ENCODE measurements around the gene ROCK2.
A peak's percentile ranks its signal among the peaks of the same experiment; 100 is the strongest.

Gene ROCK2

DNA sequence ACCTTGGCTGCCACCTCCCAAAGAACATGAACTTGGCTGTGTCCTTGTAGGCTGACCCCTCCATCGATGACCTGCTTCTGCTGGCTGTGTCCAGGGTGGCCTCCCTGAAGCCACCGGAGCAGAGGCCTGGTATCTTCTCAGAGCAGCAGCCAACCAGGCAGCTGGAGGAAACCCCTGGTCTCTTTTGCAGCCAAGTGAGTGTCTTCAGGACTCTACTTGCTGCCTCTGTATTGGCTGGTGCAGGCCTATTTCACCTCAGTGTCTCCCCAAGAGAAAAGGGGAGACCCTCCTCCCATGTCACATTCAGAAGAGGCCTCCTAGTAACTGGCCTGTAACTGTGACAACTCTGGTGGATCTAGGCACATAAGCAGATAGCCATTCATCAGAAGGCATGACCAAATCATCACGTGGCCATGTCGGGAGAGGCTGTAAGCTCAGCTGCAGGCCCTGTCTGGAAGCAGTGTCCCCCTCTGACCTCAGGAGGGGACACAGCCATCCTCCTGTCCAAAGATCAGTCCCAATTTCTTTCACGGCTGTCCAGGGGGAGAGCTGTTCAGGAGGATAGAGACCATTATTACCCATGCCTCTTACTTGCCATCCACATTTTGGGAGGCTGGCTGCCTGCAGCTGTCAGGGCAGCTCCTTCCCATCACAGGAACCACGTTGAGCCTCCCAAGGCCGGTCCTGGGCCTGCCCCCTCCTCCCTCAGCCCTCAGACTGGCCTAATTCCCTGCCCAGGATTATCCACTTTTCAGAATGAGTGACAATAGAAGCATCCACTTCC is 20.9 kb upstream of the ROCK2 start:
- no peaks in the 10 kb centered on the region for H3K9me3 ChIP-seq (ENCODE audit: control insufficient read depth, insufficient read depth, low read depth, low read length)
- H3K36me3 ChIP-seq (ENCODE audit: control insufficient read depth in 2 of 2, insufficient read depth in 1 of 2, low read length in 2 of 2) = no peaks in the 10 kb centered on the region
- no peaks in the 10 kb centered on the region for H3K4me1 ChIP-seq (ENCODE audit: control insufficient read depth, insufficient read depth, low read length)
- ChIA-PET CTCF (interaction anchor here (0.6 kb wide), 1 partner anchor 316 kb away, joined by 4 read pairs; no protein-coding TSS in a partner anchor), POLR2A (interaction anchor here (1.0 kb wide), 1 partner anchor 9 kb away, joined by 3 read pairs; no protein-coding TSS in a partner anchor)
- H3K27ac ChIP-seq (ENCODE audit: extremely low read depth, low read depth, low read length) = no peak overlapping the region
- TF ChIP-seq ZBTB17 (tag by site-specific recombination; IDR thresholded peaks at IDR 0.05) (peak; percentile 49; the same call in 1 of the 2 replicates), ZFP41 (tag by site-specific recombination; IDR thresholded peaks at IDR 0.05; ENCODE audit: borderline replicate concordance) (no peak)
- no peak overlapping the region for H3K4me3 ChIP-seq (ENCODE audit: low read depth, low read length)

DNA sequence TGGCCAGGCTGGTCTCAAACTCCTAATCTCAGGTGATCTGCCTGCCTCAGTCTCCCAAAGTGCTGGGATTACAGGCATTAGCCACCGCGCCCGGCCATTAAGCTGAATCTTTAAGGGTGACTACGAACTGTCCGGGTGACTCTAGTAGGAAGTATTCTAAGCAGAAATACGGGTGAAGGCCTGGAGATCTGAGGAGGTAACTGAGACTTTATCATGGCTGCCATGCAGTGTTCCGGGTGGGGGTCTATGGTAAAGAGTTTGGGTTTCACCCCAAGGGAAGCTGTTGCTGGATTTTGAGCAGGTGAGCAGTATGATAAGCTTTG is 20.1 kb upstream of the ROCK2 start:
- H3K4me3 ChIP-seq (ENCODE audit: low read depth, low read length) = no peak overlapping the region
- no peak overlapping the region for H3K27ac ChIP-seq (ENCODE audit: extremely low read depth, low read depth, low read length)
- CTCF ChIA-PET = no interaction called here
- H3K9me3 ChIP-seq (ENCODE audit: control insufficient read depth, insufficient read depth, low read depth, low read length) = no peaks in the 10 kb centered on the region
- no peaks in the 10 kb centered on the region for H3K36me3 ChIP-seq (ENCODE audit: control insufficient read depth in 2 of 2, insufficient read depth in 1 of 2, low read length in 2 of 2)
- POLR2A ChIA-PET = interaction anchor here (1.0 kb wide), 1 partner anchor 10 kb away, joined by 3 read pairs; no protein-coding TSS in a partner anchor
- no peaks in the 10 kb centered on the region for H3K4me1 ChIP-seq (ENCODE audit: control insufficient read depth, insufficient read depth, low read length)
- TF ChIP-seq ZNF184 (tag by site-specific recombination; IDR thresholded peaks at IDR 0.05) (no peak), ZNF571 (tag by site-specific recombination; IDR thresholded peaks at IDR 0.05) (no peak)

DNA sequence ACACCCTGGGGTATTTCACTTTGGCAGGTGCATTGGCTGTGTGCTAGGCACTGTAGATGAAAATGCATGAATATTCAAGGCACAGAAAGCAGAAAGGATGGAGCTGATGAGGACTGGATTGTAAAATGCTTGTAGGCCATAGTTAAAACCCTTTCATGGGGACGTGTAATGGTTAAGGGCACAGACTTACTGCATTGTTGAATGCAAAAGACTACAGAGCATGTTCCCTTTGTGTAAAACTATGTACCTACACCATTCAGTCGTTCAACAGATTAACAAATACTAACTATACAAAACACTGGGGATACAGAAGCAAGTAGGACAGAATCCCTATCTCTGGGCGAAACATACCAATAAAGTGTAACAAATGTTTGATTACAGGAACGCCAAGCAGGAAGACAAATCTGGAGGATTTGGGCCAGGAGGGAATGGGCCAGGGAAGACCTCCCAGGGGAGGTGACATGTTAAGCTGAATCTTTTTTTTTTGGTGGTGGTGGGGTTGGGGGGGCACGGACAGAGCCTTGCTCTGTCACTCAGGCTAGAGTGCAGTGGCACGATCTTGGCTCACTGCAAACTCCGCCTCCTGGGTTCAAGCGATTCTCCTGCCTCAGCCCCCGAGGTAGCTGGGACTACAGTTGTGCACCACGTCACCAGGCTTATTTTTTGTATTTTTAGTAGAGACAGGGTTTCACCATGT is 19.6 kb upstream of the ROCK2 start:
- no peak overlapping the region for H3K4me3 ChIP-seq (ENCODE audit: low read depth, low read length)
- no peak for TF ChIP-seq ZNF311 (tag by site-specific recombination; IDR thresholded peaks at IDR 0.05; ENCODE audit: borderline replicate concordance)
- TF ChIP-seq HOXC10 (CRISPR knock-in tag; IDR thresholded peaks at IDR 0.05) = no peak
- TF ChIP-seq ZFHX2 (tag by site-specific recombination; conservative IDR thresholded peaks at IDR 0.05) = no peak
- TF ChIP-seq ZNF138 (tag by site-specific recombination; IDR thresholded peaks at IDR 0.05; ENCODE audit: borderline replicate concordance) = no peak
- TF ChIP-seq ZNF239 (tag by site-specific recombination; IDR thresholded peaks at IDR 0.05) = no peak
- TF ChIP-seq, protein P1, sequence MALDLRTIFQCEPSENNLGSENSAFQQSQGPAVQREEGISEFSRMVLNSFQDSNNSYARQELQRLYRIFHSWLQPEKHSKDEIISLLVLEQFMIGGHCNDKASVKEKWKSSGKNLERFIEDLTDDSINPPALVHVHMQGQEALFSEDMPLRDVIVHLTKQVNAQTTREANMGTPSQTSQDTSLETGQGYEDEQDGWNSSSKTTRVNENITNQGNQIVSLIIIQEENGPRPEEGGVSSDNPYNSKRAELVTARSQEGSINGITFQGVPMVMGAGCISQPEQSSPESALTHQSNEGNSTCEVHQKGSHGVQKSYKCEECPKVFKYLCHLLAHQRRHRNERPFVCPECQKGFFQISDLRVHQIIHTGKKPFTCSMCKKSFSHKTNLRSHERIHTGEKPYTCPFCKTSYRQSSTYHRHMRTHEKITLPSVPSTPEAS (tag by site-specific recombination; IDR thresholded peaks at IDR 0.05) = no peak
- TF ChIP-seq, protein P2, sequence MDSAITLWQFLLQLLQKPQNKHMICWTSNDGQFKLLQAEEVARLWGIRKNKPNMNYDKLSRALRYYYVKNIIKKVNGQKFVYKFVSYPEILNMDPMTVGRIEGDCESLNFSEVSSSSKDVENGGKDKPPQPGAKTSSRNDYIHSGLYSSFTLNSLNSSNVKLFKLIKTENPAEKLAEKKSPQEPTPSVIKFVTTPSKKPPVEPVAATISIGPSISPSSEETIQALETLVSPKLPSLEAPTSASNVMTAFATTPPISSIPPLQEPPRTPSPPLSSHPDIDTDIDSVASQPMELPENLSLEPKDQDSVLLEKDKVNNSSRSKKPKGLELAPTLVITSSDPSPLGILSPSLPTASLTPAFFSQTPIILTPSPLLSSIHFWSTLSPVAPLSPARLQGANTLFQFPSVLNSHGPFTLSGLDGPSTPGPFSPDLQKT (IDR thresholded peaks at IDR 0.05; ENCODE audit: borderline replicate concordance, low read depth, low read length) = no peak
- no peak for TF ChIP-seq ZNF394 (tag by site-specific recombination; IDR thresholded peaks at IDR 0.05; ENCODE audit: borderline replicate concordance)
- no peak for TF ChIP-seq MEIS1 (CRISPR knock-in tag; IDR thresholded peaks at IDR 0.05; ENCODE audit: borderline replicate concordance)
- TF ChIP-seq, protein P3, sequence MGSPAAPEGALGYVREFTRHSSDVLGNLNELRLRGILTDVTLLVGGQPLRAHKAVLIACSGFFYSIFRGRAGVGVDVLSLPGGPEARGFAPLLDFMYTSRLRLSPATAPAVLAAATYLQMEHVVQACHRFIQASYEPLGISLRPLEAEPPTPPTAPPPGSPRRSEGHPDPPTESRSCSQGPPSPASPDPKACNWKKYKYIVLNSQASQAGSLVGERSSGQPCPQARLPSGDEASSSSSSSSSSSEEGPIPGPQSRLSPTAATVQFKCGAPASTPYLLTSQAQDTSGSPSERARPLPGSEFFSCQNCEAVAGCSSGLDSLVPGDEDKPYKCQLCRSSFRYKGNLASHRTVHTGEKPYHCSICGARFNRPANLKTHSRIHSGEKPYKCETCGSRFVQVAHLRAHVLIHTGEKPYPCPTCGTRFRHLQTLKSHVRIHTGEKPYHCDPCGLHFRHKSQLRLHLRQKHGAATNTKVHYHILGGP (tag by site-specific recombination; IDR thresholded peaks at IDR 0.05) = no peak
- TF ChIP-seq, protein P4, sequence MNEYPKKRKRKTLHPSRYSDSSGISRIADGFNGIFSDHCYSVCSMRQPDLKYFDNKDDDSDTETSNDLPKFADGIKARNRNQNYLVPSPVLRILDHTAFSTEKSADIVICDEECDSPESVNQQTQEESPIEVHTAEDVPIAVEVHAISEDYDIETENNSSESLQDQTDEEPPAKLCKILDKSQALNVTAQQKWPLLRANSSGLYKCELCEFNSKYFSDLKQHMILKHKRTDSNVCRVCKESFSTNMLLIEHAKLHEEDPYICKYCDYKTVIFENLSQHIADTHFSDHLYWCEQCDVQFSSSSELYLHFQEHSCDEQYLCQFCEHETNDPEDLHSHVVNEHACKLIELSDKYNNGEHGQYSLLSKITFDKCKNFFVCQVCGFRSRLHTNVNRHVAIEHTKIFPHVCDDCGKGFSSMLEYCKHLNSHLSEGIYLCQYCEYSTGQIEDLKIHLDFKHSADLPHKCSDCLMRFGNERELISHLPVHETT (tag by site-specific recombination; IDR thresholded peaks at IDR 0.05) = no peak
- TF ChIP-seq, protein P5, sequence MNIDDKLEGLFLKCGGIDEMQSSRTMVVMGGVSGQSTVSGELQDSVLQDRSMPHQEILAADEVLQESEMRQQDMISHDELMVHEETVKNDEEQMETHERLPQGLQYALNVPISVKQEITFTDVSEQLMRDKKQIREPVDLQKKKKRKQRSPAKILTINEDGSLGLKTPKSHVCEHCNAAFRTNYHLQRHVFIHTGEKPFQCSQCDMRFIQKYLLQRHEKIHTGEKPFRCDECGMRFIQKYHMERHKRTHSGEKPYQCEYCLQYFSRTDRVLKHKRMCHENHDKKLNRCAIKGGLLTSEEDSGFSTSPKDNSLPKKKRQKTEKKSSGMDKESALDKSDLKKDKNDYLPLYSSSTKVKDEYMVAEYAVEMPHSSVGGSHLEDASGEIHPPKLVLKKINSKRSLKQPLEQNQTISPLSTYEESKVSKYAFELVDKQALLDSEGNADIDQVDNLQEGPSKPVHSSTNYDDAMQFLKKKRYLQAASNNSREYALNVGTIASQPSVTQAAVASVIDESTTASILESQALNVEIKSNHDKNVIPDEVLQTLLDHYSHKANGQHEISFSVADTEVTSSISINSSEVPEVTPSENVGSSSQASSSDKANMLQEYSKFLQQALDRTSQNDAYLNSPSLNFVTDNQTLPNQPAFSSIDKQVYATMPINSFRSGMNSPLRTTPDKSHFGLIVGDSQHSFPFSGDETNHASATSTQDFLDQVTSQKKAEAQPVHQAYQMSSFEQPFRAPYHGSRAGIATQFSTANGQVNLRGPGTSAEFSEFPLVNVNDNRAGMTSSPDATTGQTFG (tag by site-specific recombination; IDR thresholded peaks at IDR 0.05; ENCODE audit: borderline replicate concordance) = no peak
- TF ChIP-seq, protein P6, sequence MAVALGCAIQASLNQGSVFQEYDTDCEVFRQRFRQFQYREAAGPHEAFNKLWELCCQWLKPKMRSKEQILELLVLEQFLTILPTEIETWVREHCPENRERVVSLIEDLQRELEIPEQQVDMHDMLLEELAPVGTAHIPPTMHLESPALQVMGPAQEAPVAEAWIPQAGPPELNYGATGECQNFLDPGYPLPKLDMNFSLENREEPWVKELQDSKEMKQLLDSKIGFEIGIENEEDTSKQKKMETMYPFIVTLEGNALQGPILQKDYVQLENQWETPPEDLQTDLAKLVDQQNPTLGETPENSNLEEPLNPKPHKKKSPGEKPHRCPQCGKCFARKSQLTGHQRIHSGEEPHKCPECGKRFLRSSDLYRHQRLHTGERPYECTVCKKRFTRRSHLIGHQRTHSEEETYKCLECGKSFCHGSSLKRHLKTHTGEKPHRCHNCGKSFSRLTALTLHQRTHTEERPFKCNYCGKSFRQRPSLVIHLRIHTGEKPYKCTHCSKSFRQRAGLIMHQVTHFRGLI (tag by site-specific recombination; IDR thresholded peaks at IDR 0.05) = no peak
- no peak for TF ChIP-seq ZNF747 (tag by site-specific recombination; IDR thresholded peaks at IDR 0.05)
- no peak for TF ChIP-seq KLF9 (tag by site-specific recombination; IDR thresholded peaks at IDR 0.05; ENCODE audit: low read depth)
- TF ChIP-seq ZNF132 (tag by site-specific recombination; IDR thresholded peaks at IDR 0.05; ENCODE audit: borderline replicate concordance) = no peak
- H3K9me3 ChIP-seq (ENCODE audit: control insufficient read depth, insufficient read depth, low read depth, low read length) = no peaks in the 10 kb centered on the region
- ChIA-PET CTCF (interaction anchor here (0.6 kb wide), 1 partner anchor 9 kb away, joined by 3 read pairs; no protein-coding TSS in a partner anchor), POLR2A (interaction anchor here (1.0 kb wide), 1 partner anchor 11 kb away, joined by 3 read pairs; no protein-coding TSS in a partner anchor)
- H3K4me1 ChIP-seq (ENCODE audit: control insufficient read depth, insufficient read depth, low read length) = no peaks in the 10 kb centered on the region
- no peaks in the 10 kb centered on the region for H3K36me3 ChIP-seq (ENCODE audit: control insufficient read depth in 2 of 2, insufficient read depth in 1 of 2, low read length in 2 of 2)
- no peak overlapping the region for H3K27ac ChIP-seq (ENCODE audit: extremely low read depth, low read depth, low read length)

Data from HEK293 (cell line).